Fibroblast of the aortic adventitia (primary cell): Measurements from ENCODE around the gene TMEM250. TPM values are rescaled to one million over a fixed set of nuclear protein-coding genes. Genes with fewer than 3 reads are reported as not detected.

ENCODE experiments used
- DNase-seq: peaks from one replicate; pipeline ENCODE4 v3.0.0-alpha.2; 2010; ENCODE audit warnings: low read depth
- H3K4me3 ChIP-seq: 2 replicates; pipeline ENCODE4 v1.5.1; 2011; ENCODE audit warnings: low read depth, mild to moderate bottlenecking, control low read depth, low read length, moderate library complexity
- CTCF ChIP-seq: IDR thresholded peaks from 2 replicates; pipeline ENCODE4 v1.5.1; 2011; ENCODE audit warnings: mild to moderate bottlenecking, low read length, control low read depth, inconsistent platforms; ENCODE audit not compliant: insufficient read depth
- total RNA-seq: library from RNA; depleted of rRNA; stranded (reverse); fragments of >200 nt; gene quantifications from 2 replicates; pipeline ENCODE4 v1.2.3, GENCODE V29; 2012; ENCODE audit warnings: low replicate concordance

TMEM250 gene
- total RNA-seq, 1 donor: 46.1 TPM

DNA sequence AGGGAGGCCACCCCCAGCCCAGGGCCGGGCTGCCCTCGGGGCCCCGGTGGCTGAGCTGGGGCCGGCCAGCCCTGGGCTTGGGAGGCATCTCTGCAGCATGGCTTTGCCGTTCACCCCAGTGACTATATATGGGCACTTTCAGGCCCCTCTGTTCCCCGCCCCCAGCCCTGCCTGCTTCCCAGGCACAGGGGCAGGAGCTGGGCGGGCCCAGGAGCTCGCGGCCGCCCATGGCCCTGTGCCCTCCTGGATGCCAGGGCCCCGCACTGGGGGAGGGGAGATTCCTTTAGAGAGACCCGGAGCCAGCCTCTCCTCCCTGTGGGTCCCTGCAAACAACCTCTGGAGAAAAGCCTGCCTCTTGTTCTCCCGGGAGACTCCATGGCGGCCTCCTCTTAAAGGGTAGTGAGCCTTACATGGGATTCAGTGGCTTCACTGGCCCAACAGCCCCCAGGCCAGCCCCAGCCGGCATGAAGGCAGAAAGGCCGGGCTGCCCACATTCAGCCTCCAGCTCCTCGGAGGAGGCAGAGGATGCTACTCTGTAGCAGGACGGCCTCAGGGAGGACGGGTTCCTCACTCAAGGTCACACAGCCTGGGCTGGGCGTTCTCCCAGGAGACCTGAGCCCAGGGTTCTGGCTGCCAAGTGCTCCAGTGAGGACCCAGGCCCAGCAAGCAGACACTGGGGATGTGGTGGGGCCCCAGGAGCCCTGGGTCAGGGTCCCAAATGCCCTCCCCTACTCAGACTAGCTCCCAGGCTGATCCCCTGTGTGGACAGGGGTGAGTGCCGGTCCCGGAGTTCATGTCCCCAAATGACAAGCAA lies 27.7 kb downstream of the TMEM250 start:
- no peak for TF ChIP-seq CTCF
- no peak overlapping the region for H3K4me3 ChIP-seq
- no peak for DNase-seq

- no peak for TF ChIP-seq CTCF
- DNase-seq: no peak
- no peak overlapping the region for H3K4me3 ChIP-seq
Measured at GRCh38 chr9:136090056-136090735, 28.5 kb downstream of the TMEM250 start.

DNA sequence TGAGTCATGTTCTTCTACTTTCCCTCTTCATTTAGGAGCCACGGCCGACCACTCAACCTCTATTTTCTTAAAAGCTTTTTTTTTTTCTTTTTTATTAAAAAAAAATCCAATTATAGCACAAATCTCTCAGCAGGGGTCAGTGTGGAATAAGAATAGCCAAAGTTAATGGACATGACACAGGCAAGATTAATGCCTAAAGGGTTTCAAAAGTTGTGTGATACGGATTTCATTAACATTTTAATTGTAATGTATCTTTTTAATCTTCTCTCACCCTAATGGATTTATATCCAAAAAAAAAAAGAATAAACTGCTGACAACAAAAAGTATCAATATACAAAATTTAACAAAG lies 29.0 kb downstream of the TMEM250 start:
- TF ChIP-seq CTCF: peak; percentile 49
- peak; percentile 71 for DNase-seq

GRCh38 chr9:136088939-136089696 lies 29.6 kb downstream of the TMEM250 start:
- DNase-seq: no peak
- TF ChIP-seq CTCF: no peak
- no peak overlapping the region for H3K4me3 ChIP-seq

More for the DNA sequence above, 29.0 kb downstream of the TMEM250 start:
- H3K4me3 ChIP-seq: no peak overlapping the region

- DNase-seq: no peak
- no peak for TF ChIP-seq CTCF
- no peak overlapping the region for H3K4me3 ChIP-seq
Measured at GRCh38 chr9:136088481-136088938, 30.2 kb downstream of the TMEM250 start.

GRCh38 chr9:136087741-136088480 lies 30.8 kb downstream of the TMEM250 start:
- TF ChIP-seq CTCF: no peak
- DNase-seq: no peak
- no peak overlapping the region for H3K4me3 ChIP-seq
